ENCODE results near the gene MAMDC4.

GRCh38 chr9:136901516-136902258 is 49.5 kb downstream of the MAMDC4 start:
- TF ChIP-seq CTCF (IDR thresholded peaks at IDR 0.05; ENCODE audit: low read length): no peak
- TF ChIP-seq EZH2 (IDR thresholded peaks at IDR 0.05; ENCODE audit: borderline replicate concordance, low read length): no peak

Data from OCI-LY1 (cell line).